SK-N-SH (cell line): Measurements from ENCODE around the gene RAI14. TPM values are rescaled to one million over a fixed set of nuclear protein-coding genes. Genes with fewer than 3 reads are reported as not detected.
A peak's percentile ranks its signal among the peaks of the same experiment; 100 is the strongest.

Experiments used
- CTCF ChIA-PET: fragments of 300-600, 350-600 bp; formaldehyde crosslinking; extraction: SDS; loops from one replicate; lab custom pipeline; 2021; lab: Yijun Ruan, JAX
- POLR2A ChIA-PET: fragments of 350-600 bp; sonication (Branson Sonifier 250); formaldehyde crosslinking; extraction: SDS; loops from one replicate; lab custom pipeline; 2020; ENCODE audit warnings: antibody characterized with exemption, inconsistent platforms; lab: Yijun Ruan, JAX
- DNase-seq: peaks from one replicate; pipeline ENCODE4 v3.0.0; 2012
- H2AFZ ChIP-seq: fragments of 200-600 bp; sonication (generic); 2 replicates; pipeline ENCODE4 v1.8.1; 2016; ENCODE audit warnings: antibody characterized with exemption, mild to moderate bottlenecking, low read depth
- H3F3A ChIP-seq: fragments of 200-600 bp; sonication (generic); replicated peaks from 2 replicates; pipeline ENCODE3; 2016; ENCODE audit warnings: antibody characterized with exemption, mild to moderate bottlenecking; ENCODE audit not compliant: insufficient read depth
- H3K27ac ChIP-seq, 2 experiments: fragments of 200-500 bp in 1 of 2; fragments of 200-600 bp in 1 of 2; sonication (Bioruptor generic) in 1 of 2; sonication (generic), shearing (Covaris generic) in 1 of 2; 2 replicates each; pipeline versions ENCODE4 v1.5.1 to v1.6.1; 2014 to 2016; ENCODE audit warnings: low read depth in 2 of 2, inconsistent platforms in 1 of 2, low read length in 1 of 2, mild to moderate bottlenecking in 1 of 2, mixed read lengths in 1 of 2
- H3K27me3 ChIP-seq: fragments of 200-600 bp; sonication (generic), shearing (Covaris generic); 2 replicates; pipeline ENCODE4 v1.6.1; 2016; ENCODE audit warnings: mixed run types; ENCODE audit not compliant: insufficient read depth
- H3K36me3 ChIP-seq, 2 experiments: fragments of 200-500 bp in 1 of 2; fragments of 200-600 bp in 1 of 2; sonication (Bioruptor generic) in 1 of 2; sonication (generic) in 1 of 2; replicated peaks in 1 of 2; 2 replicates each; pipeline versions ENCODE3 to v1.5.1; 2014 to 2016; ENCODE audit warnings: low read length in 1 of 2, mild to moderate bottlenecking in 1 of 2; ENCODE audit not compliant: insufficient read depth in 2 of 2, control insufficient read depth in 1 of 2
- H3K4me1 ChIP-seq, 2 experiments: fragments of 200-500 bp in 1 of 2; fragments of 200-600 bp in 1 of 2; sonication (Bioruptor generic) in 1 of 2; sonication (generic), shearing (Covaris generic) in 1 of 2; 2 replicates each; pipeline versions ENCODE4 v1.5.1 to v1.6.1; 2014 to 2016; ENCODE audit warnings: low read depth in 1 of 2, low read length in 1 of 2, mixed run types in 1 of 2; ENCODE audit not compliant: insufficient read depth in 2 of 2, control insufficient read depth in 1 of 2
- H3K4me2 ChIP-seq: fragments of 200-600 bp; sonication (generic), shearing (Covaris generic); 2 replicates; pipeline ENCODE4 v1.6.1; 2017; ENCODE audit warnings: mixed run types
- H3K4me3 ChIP-seq, 2 experiments: fragments of 200-500 bp in 1 of 2; fragments of 200-600 bp in 1 of 2; sonication (Bioruptor generic) in 1 of 2; sonication (generic), shearing (Covaris generic) in 1 of 2; 2 replicates each; pipeline versions ENCODE4 v1.5.1 to v1.8.1; 2014 to 2016; ENCODE audit warnings: low read depth in 2 of 2, inconsistent platforms in 1 of 2, low read length in 1 of 2, mild to moderate bottlenecking in 1 of 2, mixed read lengths in 1 of 2, moderate library complexity in 1 of 2
- H3K79me2 ChIP-seq: fragments of 200-600 bp; sonication (generic); 2 replicates; pipeline ENCODE4 v1.8.1; 2017; ENCODE audit warnings: mild to moderate bottlenecking; ENCODE audit not compliant: insufficient read depth
- H3K9ac ChIP-seq: fragments of 200-600 bp; sonication (generic); 2 replicates; pipeline ENCODE4 v1.6.1; 2017; ENCODE audit warnings: mixed run types
- H3K9me2 ChIP-seq: fragments of 200-600 bp; sonication (generic); 2 replicates; pipeline ENCODE4 v1.6.1; 2017; ENCODE audit warnings: mixed run types
- H3K9me3 ChIP-seq: fragments of 200-600 bp; sonication (generic); 2 replicates; pipeline ENCODE4 v1.6.1; 2017; ENCODE audit warnings: mixed run types, mild to moderate bottlenecking, moderate library complexity
- H4K20me1 ChIP-seq: fragments of 200-600 bp; sonication (generic); 2 replicates; pipeline ENCODE4 v1.6.1; 2017; ENCODE audit warnings: mild to moderate bottlenecking, mixed run types; ENCODE audit not compliant: insufficient read depth
- CHD2 ChIP-seq: fragments of 150-350 bp; IDR thresholded peaks from 2 replicates; pipeline ENCODE4 v1.6.1; 2018; ENCODE audit warnings: low read length; ENCODE audit not compliant: partially characterized antibody
- ELF1 ChIP-seq: IDR thresholded peaks from 2 replicates; pipeline ENCODE4 v1.4.0; 2012
- EP300 ChIP-seq, 2 experiments: IDR thresholded peaks; 2 replicates each; pipeline versions ENCODE4 v1.4.0 to v1.6.1; 2012; ENCODE audit warnings: borderline replicate concordance in 1 of 2, low read depth in 1 of 2, low read length in 1 of 2
- FOSL2 ChIP-seq: IDR thresholded peaks from 2 replicates; pipeline ENCODE4 v1.4.0; 2012; ENCODE audit warnings: low read depth, mild to moderate bottlenecking, moderate library complexity, borderline replicate concordance
- FOXM1 ChIP-seq: IDR thresholded peaks from 2 replicates; pipeline ENCODE4 v1.4.0; 2012; ENCODE audit warnings: low read depth, mild to moderate bottlenecking
- GATA2 ChIP-seq: sonication (generic); formaldehyde crosslinking; IDR thresholded peaks from 2 replicates; pipeline ENCODE4 v1.5.0; 2020; ENCODE audit warnings: mild to moderate bottlenecking, missing genetic modification reagents
- JUND ChIP-seq: IDR thresholded peaks from 2 replicates; pipeline ENCODE4 v1.4.0; 2012
- MXI1 ChIP-seq: IDR thresholded peaks from 2 replicates; pipeline ENCODE4 v1.6.1; 2012; ENCODE audit warnings: mild to moderate bottlenecking, low read depth, low read length, improper control_type of control experiment
- NFIC ChIP-seq: IDR thresholded peaks from 2 replicates; pipeline ENCODE4 v1.4.0; 2012; ENCODE audit warnings: borderline replicate concordance
- NRF1 ChIP-seq: IDR thresholded peaks from 2 replicates; pipeline ENCODE4 v1.6.1; 2012; ENCODE audit warnings: low read depth, mild to moderate bottlenecking, low read length
- POLR2AphosphoS5 ChIP-seq: IDR thresholded peaks from 2 replicates; pipeline ENCODE4 v1.6.1; 2012; ENCODE audit warnings: low read depth, low read length
- RCOR1 ChIP-seq: fragments of 150-350 bp; IDR thresholded peaks from 2 replicates; pipeline ENCODE4 v1.6.1; 2017; ENCODE audit warnings: antibody characterized with exemption, low read length
- RFX5 ChIP-seq: IDR thresholded peaks from 2 replicates; pipeline ENCODE4 v1.6.1; 2012; ENCODE audit warnings: mild to moderate bottlenecking, improper control_type of control experiment, low read length
- SIN3A ChIP-seq: IDR thresholded peaks from 2 replicates; pipeline ENCODE4 v1.6.1; 2012; ENCODE audit warnings: low read depth, mild to moderate bottlenecking, low read length, moderate library complexity, borderline replicate concordance
- SMC3 ChIP-seq: IDR thresholded peaks from 2 replicates; pipeline ENCODE4 v1.6.1; 2012; ENCODE audit warnings: low read depth, low read length, improper control_type of control experiment
- YY1 ChIP-seq: IDR thresholded peaks from 2 replicates; pipeline ENCODE4 v1.4.0; 2012; ENCODE audit warnings: low read depth, mild to moderate bottlenecking
- WGBS: methylation state at CpG from one replicate; pipeline ENCODE4 v1.1.6; 2017; ENCODE audit warnings: low lambda C conversion rate; 5-methylcytosine and 5-hydroxymethylcytosine counted together
- polyA plus RNA-seq, 3 experiments: library from polyadenylated mRNA; depleted of rRNA; stranded (reverse); fragments of >200 nt; gene quantifications; 2 replicates each; pipeline ENCODE4 v1.2.3, GENCODE V29; 2012
- TF ChIP-seq, protein P1 (sequence below): fragments of 150-350 bp; IDR thresholded peaks from 2 replicates; pipeline ENCODE4 v1.6.1; 2017; ENCODE audit warnings: antibody characterized with exemption, low read length, low read depth, borderline replicate concordance
- TF ChIP-seq, protein P2 (sequence below): IDR thresholded peaks from 2 replicates; pipeline ENCODE4 v1.6.1; 2012; ENCODE audit warnings: mild to moderate bottlenecking, low read depth, low read length, moderate library complexity
- TF ChIP-seq, protein P3 (sequence below): IDR thresholded peaks from 2 replicates; pipeline ENCODE4 v1.4.0; 2012; ENCODE audit warnings: low read depth, borderline replicate concordance
- TF ChIP-seq, protein P4 (sequence below): fragments of 200-600 bp; sonication (generic); IDR thresholded peaks from 2 replicates; pipeline ENCODE4 v1.6.1; 2017; ENCODE audit warnings: antibody characterized with exemption, mild to moderate bottlenecking, moderate library complexity

The RAI14 gene
- polyA plus RNA-seq, 1 of the 3 experiments (the other 2 are of a cell fraction) = 53.2 TPM

DNA sequence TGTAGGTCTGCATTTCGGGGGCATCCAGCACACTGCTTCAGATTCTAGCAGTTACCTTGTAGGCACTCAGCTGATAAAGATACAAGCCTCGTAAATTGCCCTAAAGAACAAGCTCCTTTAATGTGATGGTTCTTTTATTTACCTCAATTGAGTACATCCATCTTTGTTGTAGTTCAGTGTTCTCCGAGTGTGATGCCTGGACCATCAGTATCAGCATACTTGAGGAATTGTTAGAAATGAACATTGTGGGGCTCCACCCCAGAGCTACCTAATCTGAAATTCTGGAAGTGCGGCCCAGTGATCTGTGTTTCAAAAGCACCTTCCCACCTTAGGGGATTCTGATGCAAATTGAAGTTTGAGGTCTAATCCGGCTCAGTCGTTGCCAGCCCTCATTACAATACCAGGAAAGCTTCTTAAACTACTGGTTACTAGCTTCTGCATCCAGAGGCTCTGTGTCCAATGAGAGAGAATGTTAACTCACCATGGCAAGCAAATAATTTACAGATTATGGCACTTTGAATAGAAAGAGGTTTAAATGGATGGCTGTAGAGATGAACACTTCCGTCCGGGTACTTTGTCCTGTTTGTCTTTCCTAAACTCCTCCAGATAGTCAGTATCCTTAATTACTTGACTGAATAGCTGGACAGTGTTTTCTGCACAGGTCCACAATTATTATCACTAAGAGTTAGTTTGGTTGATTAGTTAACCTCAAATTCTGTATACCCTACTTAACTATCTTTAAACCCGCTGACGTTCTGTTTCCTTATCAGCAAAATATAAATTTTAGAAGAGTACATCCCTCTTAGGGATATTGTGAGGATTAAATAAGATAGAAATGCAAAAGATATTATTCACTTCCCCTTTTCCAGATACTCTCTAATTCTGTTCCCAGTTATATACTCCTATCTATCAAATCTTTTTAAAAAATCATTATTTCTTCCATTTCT lies 47.9 kb downstream of the RAI14 start:
- peaks cover 51% of the 10 kb centered on the region for H3F3A ChIP-seq
- ChIA-PET CTCF (no interaction called here), POLR2A (interaction anchor here (0.7 kb wide), 1 partner anchor 211 kb away, joined by 3 read pairs; the partner anchor contains the start of gene RAD1)
- no peak for TF ChIP-seq EP300 (IDR thresholded peaks at IDR 0.05; ENCODE audit: borderline replicate concordance in 1 of 2, low read depth in 1 of 2, low read length in 1 of 2)
- no peak for TF ChIP-seq FOSL2
- no peak for TF ChIP-seq YY1
- TF ChIP-seq, protein P1, sequence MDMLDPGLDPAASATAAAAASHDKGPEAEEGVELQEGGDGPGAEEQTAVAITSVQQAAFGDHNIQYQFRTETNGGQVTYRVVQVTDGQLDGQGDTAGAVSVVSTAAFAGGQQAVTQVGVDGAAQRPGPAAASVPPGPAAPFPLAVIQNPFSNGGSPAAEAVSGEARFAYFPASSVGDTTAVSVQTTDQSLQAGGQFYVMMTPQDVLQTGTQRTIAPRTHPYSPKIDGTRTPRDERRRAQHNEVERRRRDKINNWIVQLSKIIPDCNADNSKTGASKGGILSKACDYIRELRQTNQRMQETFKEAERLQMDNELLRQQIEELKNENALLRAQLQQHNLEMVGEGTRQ = no peak
- TF ChIP-seq, protein P2, sequence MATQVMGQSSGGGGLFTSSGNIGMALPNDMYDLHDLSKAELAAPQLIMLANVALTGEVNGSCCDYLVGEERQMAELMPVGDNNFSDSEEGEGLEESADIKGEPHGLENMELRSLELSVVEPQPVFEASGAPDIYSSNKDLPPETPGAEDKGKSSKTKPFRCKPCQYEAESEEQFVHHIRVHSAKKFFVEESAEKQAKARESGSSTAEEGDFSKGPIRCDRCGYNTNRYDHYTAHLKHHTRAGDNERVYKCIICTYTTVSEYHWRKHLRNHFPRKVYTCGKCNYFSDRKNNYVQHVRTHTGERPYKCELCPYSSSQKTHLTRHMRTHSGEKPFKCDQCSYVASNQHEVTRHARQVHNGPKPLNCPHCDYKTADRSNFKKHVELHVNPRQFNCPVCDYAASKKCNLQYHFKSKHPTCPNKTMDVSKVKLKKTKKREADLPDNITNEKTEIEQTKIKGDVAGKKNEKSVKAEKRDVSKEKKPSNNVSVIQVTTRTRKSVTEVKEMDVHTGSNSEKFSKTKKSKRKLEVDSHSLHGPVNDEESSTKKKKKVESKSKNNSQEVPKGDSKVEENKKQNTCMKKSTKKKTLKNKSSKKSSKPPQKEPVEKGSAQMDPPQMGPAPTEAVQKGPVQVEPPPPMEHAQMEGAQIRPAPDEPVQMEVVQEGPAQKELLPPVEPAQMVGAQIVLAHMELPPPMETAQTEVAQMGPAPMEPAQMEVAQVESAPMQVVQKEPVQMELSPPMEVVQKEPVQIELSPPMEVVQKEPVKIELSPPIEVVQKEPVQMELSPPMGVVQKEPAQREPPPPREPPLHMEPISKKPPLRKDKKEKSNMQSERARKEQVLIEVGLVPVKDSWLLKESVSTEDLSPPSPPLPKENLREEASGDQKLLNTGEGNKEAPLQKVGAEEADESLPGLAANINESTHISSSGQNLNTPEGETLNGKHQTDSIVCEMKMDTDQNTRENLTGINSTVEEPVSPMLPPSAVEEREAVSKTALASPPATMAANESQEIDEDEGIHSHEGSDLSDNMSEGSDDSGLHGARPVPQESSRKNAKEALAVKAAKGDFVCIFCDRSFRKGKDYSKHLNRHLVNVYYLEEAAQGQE = no peak
- TF ChIP-seq SMC3 = no peak
- no peak for TF ChIP-seq GATA2 (CRISPR knock-in tag)
- no peak for TF ChIP-seq MXI1
- TF ChIP-seq JUND = no peak
- TF ChIP-seq NRF1 = no peak
- no peak for TF ChIP-seq RFX5
- TF ChIP-seq SIN3A = no peak
- TF ChIP-seq RCOR1 = no peak
- TF ChIP-seq ELF1 = no peak
- TF ChIP-seq, protein P3, sequence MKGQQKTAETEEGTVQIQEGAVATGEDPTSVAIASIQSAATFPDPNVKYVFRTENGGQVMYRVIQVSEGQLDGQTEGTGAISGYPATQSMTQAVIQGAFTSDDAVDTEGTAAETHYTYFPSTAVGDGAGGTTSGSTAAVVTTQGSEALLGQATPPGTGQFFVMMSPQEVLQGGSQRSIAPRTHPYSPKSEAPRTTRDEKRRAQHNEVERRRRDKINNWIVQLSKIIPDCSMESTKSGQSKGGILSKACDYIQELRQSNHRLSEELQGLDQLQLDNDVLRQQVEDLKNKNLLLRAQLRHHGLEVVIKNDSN = no peak
- no peak for TF ChIP-seq CHD2
- no peak for TF ChIP-seq FOXM1
- TF ChIP-seq, protein P4, sequence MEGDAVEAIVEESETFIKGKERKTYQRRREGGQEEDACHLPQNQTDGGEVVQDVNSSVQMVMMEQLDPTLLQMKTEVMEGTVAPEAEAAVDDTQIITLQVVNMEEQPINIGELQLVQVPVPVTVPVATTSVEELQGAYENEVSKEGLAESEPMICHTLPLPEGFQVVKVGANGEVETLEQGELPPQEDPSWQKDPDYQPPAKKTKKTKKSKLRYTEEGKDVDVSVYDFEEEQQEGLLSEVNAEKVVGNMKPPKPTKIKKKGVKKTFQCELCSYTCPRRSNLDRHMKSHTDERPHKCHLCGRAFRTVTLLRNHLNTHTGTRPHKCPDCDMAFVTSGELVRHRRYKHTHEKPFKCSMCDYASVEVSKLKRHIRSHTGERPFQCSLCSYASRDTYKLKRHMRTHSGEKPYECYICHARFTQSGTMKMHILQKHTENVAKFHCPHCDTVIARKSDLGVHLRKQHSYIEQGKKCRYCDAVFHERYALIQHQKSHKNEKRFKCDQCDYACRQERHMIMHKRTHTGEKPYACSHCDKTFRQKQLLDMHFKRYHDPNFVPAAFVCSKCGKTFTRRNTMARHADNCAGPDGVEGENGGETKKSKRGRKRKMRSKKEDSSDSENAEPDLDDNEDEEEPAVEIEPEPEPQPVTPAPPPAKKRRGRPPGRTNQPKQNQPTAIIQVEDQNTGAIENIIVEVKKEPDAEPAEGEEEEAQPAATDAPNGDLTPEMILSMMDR = no peak
- no peak for TF ChIP-seq POLR2AphosphoS5
- TF ChIP-seq NFIC = no peak
- H3K36me3 ChIP-seq = peaks cover 0 to 30% of the 10 kb centered on the region in 2 experiments
- H3K4me2 ChIP-seq = no peak overlapping the region
- H3K4me3 ChIP-seq = no peak overlapping the region
- 74% methylated on average over 10 of the region's 10 CpGs for WGBS
- peak overlapping the region in 1 of 2 experiments; percentile 92; a peak in 2 of 4 replicates for H3K27ac ChIP-seq
- H4K20me1 ChIP-seq = no peaks in the 10 kb centered on the region
- no peaks in the 10 kb centered on the region for H3K9me3 ChIP-seq
- peaks cover 0 to 39% of the 10 kb centered on the region in 2 experiments; a peak in 1 of 4 replicates for H3K4me1 ChIP-seq
- H2AFZ ChIP-seq = no peak overlapping the region
- H3K27me3 ChIP-seq = no peaks in the 10 kb centered on the region
- no peaks in the 10 kb centered on the region for H3K9me2 ChIP-seq
- H3K79me2 ChIP-seq = peaks cover 98% of the 10 kb centered on the region
- H3K9ac ChIP-seq = peak overlapping the region; percentile 7; the same call in 1 of the 2 replicates
- no peak for DNase-seq
